HG02678 (cell line): ENCODE measurements around the gene IFITM5.
"Not testable (repeated sequence)": the region's sequence is repeated elsewhere in the genome, so short reads cannot be mapped to it uniquely, and the experiment has no call there.

Experiments
- ATAC-seq: cut with Tn5 transposase; IDR thresholded peaks from one replicate; pipeline ENCODE4 v1.9.1; 2021; ENCODE audit warnings: mild to moderate bottlenecking, moderate library complexity; ENCODE audit not compliant: unreplicated experiment

Gene IFITM5

DNA sequence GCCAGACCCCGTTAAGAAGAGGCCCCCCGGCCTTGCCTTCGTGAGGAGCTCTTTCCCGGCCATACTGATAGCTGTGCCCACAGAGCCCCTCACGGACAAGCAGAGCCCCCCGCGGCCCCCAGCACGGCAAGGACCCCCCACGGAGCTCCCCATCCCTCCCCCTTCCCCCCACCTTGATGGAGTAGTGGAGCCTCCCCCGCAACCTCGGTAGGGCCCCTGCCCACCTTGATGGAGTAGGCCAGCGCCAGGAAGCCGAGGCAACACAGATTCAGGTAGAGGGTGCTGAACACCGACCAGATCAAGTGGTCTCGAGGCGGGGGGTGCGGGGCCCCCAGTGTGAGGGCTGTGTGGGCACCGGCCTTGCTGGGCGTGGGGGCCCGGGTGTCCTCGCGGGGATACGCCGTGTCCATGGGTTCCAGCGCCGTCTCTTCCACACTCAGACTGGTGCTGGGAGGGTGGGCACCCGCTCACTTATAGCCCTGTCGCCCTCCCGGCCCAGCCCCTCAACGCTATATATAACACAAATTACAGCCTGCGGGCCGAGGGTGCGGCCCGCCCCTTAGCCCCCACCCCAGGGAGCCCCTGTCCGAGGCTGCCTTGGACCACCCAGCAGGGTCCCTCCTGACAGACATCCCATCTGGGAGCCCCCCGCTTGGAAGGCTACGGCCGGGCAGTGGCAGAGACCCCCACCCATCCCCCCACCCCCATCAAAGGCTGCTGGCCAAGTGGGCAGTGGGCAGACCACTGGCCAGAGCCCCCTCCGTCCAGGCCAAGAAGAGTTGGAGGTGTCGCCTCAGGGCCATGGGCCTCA, at the start of gene IFITM5:
TSS of gene IFITM5 (minus strand) at position 446 of the 811 bp plus-strand sequence. CDS start at position 410, 36 bp downstream.
- ATAC-seq: no peak

DNA sequence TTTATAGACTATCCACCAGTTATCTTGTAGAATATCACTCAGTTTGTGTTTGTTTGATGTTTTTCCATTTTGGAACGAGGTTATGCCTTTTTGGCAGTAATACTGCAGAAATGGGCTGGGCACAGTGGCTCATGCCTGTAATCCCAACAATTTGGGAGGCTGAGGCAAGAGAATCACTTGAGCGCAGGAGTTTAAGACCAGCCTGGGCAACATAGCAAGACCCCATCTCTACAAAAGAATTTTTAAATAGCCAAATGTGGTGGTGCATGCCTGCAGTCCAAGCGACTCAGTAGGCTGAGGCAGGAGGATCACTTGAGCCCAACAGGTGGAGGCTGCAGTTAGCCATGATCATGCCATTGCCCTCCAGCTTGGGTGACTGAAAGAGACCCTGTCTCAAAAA, 47.2 kb upstream of the IFITM5 start:
- ATAC-seq: no peak

DNA sequence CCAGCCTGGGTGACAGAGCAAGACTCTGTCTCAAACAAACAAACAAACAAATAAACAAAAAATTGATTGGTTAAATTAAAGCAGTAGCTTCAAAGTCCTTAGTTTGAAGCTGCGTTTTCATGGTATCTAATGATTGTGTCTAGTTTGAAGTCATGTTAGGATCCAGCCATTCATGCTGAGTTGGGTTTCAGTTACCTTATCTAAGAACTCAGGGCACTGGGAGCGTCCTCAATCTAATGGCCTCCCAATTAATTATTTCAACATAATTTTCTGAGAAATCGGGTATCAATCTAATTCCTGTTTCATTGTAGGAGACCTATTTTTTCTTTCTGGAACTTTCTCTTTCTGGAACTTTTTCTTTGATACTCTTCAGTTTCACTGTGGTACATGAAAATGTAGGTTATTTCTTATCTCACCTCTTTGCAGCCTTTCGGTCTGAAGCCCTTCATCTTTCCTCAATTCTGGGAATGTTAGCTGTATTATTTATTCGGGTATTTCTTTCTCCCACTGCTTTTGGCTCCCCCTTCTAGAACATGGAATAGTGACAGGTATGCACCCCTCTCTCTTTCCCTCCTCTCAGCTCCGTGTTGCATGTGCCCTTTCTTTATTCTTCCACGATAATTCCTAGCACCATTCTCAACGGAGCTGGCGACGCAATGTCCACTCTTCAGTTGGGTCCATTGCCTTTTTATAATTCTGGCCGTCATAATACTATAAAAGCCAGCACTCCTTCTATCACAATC, 45.7 kb upstream of the IFITM5 start:
- no peak for ATAC-seq

DNA sequence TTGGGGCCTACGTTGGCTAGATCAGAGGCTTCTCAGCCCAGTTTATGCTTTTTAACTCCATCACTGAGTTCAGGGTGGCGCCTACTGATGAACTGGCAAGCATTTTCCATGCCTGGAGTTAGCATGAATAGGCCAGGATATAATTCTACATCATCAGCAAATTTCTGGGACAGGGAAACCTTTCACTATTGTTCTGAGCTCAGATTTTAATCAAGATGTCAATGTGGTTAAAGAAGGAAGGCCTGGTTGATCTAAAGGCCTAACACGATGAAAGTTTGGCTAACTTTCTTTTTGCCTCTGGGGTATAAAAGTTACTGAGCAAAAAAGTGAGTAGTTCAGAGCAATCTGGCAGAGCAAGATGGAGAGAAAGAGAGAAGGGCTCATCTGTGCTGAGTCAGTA, 43.0 kb upstream of the IFITM5 start:
- no peak for ATAC-seq

DNA sequence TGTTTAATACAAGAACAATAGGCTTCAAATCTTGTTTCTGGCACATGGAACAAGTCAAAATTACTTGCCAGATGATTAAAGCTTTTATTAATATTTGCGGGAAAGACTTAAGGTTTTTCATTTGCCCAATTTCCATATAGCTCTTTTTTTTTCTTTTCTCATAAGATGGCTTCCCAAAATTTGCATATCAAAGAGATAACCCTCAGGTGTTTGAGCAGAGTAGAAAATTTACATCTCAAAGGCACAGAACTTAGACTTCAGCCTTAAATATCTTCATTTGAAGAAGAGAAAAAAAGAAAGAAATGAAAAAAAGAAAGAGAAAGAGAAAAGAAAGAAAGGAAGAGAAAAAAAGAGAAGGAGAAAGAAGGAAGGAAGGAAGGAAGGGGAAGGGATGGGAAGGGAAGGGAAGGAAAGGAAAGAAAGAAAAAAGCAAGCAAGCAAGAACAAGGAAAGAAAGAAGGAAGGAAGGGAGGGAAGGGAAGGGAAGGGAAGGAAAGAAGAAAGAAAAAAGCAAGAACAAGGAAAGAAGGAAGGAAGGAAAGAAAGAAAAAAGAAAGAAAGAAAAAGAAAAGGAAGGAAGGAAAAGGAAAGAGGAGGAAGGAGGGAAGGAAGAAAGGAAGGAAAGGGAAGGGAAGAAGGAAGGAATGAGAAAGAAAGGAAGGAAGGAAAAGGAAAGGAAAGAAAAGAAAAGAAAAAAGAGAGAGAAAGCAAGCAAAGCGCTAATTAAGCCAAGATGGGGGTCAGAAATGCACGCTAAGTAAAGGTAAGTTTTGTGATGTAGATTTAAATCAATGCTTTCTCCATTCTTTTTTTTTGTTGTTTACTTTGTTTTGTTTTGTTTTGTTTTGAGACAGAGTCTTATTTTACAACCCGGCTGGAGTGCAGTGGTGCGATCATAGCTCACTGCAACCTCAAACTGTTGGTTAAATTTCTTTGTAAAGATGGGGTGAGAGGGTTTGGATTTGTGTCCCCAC, 41.5 kb upstream of the IFITM5 start:
- no peak for ATAC-seq

DNA sequence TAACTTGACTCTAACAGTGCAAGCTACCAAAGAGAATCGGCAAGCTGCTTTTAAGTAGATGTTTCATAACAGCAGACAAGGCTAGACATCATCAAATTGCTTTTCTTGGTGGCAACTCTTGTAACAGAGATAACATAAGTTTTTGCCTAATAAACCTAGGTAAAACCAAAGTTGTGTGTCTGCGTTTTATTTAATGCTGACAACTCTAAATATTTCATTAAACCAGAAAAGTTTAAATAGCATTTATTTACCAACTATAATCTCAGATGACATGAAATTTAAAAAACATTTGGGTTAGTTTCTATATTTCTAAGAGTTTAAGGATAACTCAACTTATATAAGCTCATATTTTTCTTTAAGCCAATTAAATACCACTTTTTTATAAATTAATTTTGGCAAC, 40.6 kb upstream of the IFITM5 start:
- ATAC-seq: no peak

DNA sequence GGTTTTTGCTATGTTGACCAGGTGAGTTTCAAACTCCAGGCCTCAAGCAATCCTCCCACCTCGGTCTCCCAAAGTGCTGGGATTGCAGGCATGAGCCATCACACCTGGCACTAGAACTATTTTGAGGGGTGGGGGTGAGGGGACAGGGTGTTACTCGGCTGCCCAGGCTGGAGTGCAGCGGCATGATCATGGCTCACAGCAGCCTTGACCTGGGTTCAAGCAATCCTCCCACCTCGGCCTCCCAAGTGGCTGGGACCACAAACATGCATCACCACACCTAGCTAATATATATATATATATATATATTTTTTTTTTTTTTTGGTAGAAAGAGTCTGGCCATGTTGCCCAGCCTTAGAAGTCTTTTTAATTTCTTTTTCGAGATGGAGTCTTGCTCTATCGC, 38.4 kb upstream of the IFITM5 start:
- no peak for ATAC-seq

DNA sequence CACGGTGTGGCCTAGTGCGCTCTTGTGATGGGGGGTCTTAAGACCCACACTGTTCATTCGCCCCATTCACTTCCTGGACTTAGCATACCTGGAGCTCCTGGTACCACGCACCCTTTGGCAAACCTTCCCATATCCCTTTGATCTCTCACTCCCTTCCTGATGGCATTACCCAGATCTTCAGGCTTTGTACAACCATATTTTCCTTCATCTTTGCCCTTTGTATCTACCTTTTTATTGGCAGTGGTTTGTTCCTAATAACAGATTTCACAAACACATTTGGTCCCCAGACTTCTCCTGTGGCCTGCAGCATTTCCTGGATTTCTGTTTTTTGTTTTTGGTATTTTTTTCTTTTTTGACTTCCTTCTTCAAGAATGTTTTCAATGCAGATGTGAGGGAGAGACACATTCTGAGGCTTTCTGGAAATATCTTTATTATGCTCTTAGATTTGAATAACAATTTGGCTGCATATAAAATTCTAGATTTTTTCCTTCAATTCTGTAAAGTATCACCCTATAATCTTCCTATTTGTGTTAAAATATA, 37.4 kb upstream of the IFITM5 start:
- ATAC-seq: no peak

DNA sequence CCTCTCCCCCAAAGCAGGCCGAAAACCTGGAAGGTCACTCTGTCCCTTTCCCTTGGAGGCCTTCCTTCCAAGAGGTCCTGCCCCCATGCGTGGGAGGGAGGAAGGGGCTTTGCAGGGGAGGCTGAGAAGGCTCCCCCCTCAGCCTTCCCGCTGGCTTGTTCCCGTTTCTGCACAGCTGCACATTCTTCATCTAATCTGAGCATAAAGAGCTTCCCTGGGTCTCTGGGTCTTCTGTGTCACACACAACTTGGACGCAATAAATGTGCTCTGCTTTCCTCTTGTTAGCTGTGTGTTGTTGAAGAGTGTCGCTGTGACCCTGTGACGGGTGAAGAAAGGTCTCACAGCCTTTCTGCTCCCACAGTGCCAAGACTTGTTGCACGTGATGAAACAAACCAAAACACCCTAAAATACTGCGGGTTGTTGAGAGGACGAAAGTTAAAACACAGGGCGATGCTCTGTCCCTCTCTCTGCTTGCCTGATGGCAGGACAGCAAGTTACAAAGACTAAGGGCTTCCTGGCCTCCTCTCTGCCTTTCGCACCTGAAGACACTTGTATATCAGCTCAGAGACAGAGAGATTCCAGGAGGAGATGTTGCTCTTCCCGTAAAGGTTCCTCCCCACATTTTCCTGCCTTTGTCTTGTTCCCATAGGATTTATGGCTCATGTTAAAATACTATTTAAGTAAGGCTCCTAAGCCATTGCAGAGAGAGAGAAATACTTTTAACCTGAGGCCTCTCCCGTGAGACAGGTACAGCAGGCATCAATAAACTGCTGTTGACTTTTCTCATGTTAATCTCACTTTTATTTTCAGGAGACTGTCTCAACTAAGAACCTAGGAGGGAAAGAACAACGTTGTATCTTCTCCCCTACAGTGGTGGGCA, 36.7 kb upstream of the IFITM5 start:
- ATAC-seq: no peak

DNA sequence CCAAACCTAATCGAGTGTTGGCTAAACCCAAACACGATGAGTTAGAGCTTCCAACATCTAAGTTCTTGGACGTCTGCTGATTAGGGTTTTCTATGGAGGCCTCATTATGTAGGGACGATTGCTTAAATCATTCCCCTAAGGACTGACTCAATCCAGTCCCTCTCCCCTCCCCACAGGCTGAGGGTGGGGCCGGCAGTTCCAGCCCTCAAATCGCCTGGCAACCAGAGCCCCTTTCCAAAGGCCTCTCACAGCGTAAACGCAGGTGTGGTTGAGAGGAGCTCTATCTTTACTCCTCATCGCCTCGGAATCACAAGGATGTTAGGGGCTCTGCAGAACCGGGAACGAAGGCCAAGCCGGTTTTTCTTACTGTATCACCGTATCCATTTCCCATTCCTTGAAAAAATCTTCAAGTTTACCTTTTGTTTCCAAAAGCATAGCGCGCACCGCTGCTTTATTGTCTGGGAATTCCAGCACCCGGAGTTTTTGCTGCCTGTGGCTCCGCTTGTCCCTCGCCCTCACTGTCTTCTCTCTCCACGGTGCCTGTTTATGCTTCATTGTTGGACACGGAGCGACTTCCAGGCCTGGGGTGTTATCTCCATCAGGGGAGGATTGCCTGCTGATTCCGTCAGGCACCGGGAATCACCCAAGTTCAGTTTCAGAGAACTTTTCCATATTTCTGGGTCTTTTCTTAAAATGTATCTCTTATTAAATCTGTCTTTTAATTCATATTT, 35.1 kb upstream of the IFITM5 start:
- no peak for ATAC-seq

DNA sequence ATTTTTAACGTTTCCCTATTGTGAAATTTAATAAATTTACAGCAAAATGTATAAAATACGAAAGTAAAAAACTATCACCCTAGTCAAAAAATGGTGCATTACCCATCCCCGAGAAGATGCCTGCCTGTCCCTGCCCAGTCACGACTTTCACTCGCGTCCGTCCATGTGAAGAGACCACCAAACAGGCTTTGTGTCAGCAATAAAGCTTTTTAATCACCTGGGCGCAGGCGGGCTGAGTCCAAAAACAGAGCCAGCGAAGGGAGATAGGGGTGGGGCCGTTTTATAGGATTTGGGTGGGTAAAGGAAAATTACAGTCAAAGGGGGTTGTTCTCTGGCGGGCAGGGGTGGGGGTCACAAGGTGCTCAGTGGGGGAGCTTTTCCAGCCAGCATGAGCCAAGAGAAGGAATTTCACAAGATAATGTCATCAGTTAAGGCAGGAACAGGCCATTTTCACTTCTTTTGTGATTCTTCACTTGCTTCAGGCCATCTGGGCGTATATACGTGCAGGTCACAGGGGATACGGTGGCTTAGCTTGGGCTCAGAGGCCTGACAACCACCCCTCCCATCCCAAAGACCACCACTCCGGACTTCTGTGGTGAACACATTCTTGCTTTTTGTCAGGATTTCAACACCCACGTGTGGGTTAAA, 34.4 kb upstream of the IFITM5 start:
- not testable (repeated sequence) for ATAC-seq

DNA sequence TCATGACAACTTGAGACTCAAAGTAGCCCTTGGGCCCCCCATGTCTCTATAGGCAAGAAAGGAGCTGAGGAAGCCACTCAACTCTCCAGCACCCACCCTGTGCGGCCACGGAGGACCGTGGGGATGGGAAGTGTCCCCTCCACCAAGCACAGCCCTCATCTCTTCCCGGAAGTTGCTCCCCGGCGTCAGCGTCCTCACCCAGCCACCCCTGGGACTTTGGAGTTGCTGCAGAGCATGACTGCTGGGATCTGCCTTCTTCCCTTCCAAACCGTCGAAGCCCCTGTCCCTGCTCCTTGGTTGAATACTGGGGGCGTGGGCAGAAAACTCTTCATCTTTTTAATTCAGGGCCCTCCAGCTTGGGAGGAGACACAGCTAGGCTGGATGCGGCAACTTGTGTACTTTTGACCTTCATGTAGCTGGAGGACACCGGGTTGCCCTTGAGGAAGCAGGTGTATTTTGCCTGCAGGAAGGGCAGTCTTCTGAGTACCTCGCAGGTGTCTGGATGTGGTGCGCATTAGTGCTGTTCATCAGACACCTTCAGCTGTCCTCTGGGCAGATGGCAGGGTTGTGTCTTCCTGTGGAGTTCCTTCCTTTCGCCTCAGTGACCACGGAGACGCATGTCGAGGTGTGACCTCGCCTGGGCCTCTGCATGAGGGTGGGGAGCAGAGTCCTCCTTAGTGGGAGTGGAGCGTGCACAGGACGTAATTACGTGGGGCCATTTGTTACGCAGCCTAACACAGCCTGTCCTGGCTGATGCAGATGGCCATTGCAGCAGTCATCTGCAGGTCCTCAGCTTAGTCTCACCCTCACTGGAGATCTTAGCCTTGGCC, 33.5 kb upstream of the IFITM5 start:
- no peak for ATAC-seq

DNA sequence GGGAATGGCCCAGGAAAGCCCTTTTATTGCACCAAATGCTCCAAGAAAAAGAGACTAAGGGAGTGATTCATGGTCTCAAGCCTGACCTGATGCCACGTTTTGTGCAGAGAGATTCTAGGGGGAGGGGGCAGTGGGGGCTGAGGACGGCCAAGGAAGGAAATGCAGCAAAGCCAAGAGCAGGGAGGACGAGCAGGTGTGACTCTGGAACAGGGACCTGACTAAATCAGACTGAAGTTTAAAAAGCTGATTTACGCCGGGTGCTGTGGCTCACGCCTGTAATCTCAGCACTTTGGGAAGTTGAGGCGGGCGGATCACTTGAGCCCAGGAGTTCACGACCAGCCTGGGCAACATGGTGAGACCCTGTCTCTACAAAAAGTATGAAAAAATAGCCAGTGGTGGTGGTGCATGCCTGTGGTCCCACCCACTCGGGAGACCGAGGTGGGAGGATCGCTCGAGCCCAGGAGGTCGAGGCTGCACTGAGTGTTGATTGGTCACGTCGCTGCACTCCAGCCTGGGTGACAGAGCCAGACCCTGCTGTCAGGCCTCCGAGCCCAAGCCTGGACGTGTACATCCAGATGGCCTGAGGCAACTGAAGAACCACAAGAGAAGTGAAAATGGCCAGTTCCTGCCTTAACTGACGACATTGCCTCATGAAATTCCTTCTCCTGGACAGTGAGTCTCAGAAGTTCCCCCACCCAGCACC, 32.2 kb upstream of the IFITM5 start:
- ATAC-seq: no peak

DNA sequence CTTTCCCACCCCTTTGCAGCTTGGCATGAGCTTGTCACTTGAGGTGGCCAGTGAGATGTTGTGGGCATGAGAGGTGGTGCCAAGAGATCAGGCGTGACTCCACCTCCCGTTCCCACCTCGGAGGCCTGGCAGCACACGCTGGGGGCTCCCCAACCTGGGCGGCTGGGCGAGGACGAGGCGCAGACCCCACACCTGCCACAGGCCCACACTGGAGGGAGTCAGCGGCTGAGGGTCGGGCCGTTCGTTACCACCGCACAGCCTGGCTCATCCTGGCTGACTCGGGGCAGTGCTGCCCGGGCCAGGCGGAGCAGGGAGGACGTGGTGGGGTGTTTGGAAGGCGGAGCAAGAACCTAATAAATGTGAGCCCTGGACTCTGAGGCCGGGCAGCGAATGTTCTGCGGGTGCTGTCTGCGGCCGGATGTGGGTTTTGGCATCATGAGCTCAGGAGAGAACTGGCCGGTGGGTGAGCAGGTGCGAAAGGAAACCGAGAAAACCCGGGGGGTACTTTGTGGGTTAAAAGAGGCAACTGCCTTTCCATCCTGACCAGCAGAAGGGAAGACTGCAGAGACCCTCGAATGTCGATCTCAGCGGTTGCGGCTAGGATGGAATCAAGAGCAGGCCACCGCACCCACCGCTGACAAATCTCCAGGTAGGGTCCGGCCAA, 31.5 kb upstream of the IFITM5 start:
- ATAC-seq: no peak

DNA sequence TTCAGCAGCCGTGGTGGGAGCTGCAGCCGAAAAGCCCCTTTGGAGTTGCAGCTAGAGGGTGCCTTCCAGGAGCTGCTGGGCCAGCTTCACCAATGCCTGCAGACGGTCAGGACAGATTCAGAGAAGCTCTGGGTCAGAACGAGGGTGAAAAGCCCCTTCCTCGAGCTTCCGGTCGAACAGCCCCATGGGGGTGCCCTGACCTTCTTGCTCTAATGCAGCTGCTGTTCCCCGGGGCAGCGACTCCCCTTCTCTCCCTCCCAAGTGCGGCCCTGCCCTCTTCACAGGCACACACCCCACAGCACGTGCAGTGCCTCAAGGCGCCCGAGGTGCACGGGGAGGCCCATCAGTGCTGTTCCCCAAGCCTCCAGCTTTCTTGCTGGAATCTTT, 31.0 kb upstream of the IFITM5 start:
- no peak for ATAC-seq

DNA sequence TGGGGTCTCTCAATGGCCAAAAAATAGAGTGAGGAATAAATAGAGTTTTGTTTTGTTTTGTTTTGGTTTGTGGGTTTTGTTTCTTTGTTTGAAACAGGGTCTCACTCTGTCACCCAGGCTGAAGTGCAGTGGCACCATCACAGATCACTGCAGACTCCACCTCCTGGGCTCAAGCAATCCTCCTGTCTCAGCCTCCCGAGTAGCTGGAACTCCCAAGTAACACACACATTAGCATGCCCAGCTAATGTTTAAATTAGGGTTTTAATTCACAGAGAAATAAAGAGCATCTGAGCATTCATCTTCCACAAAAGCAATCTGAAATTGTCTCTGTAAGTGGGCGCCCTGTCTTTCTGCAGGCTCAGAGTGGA, 30.5 kb upstream of the IFITM5 start:
- ATAC-seq: no peak
